Left ventricle myocardium inferior (tissue), 1 donor: ENCODE measurements around the gene TUBGCP3. TPM values are rescaled to one million over a fixed set of nuclear protein-coding genes. Genes with fewer than 3 reads are reported as not detected.

Experiments used
- DNase-seq: peaks from one replicate; pipeline ENCODE4 v3.0.0-alpha.2; 2020
- H3K27ac ChIP-seq: fragments of 200-600 bp; replicated peaks from 2 replicates; pipeline ENCODE4 v1.8.0; 2021
- H3K27me3 ChIP-seq: fragments of 200-600 bp; 2 replicates; pipeline ENCODE4 v1.8.0; 2021; ENCODE audit warnings: low read depth
- H3K36me3 ChIP-seq: fragments of 200-600 bp; 2 replicates; pipeline ENCODE4 v1.8.0; 2021
- H3K4me1 ChIP-seq: fragments of 200-600 bp; 2 replicates; pipeline ENCODE4 v1.8.0; 2021
- H3K4me3 ChIP-seq: fragments of 200-600 bp; 2 replicates; pipeline ENCODE4 v1.8.0; 2021; ENCODE audit warnings: mild to moderate bottlenecking, moderate library complexity
- H3K9me3 ChIP-seq: fragments of 200-600 bp; replicated peaks from 2 replicates; pipeline ENCODE4 v1.8.0; 2021
- intact Hi-C: fragments of 100-400 bp; cut with micrococcal nuclease; formaldehyde crosslinking; loops from one replicate; pipeline ENCODE4 v1.11.0; 2022
- total RNA-seq: library from RNA; stranded (reverse); fragmentation: NEBNext Ultra II Directional; extraction: Animal tissue kit (Norgen Biotek cat#: 25700); gene quantifications from one replicate; pipeline ENCODE4 v1.2.1, GENCODE V29; 2021
- TF ChIP-seq, protein P1 (sequence below): fragments of 200-600 bp; IDR thresholded peaks from 2 replicates; pipeline ENCODE4 v1.8.0; 2021; ENCODE audit warnings: antibody characterized with exemption, mild to moderate bottlenecking, borderline replicate concordance
- donor health status: DM: no; HTN: yes; CAD: no; lungs with severe emphysema.

Gene TUBGCP3
- total RNA-seq, 1 donor from 2014 or later = 16.7 TPM

DNA sequence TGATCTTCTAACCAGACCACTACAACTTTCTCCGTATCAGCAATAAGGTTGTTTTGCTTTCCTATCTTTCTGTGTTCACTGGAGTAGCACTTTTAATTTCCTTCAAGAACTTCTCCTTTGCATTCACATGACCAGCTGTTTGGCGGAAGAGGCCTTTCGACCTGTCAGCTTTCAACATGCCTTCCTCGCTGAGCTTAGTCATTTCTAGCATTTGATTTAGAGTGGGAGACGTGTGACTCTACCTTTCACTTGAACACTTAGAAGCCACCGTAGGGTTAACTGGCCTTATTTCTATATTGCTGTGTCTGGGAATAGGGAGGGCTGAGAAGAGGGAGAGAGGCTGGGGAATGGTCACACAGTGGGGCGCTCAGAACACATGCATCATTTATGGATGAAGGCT, 104.7 kb downstream of the TUBGCP3 start:
- Histone ChIP-seq H3K27ac (no peak overlapping the region), H3K36me3 (peaks cover 26% of the 10 kb centered on the region), H3K9me3 (peaks cover 13% of the 10 kb centered on the region), H3K27me3 (no peaks in the 10 kb centered on the region), H3K4me3 (no peak overlapping the region), H3K4me1 (no peaks in the 10 kb centered on the region)
- TF ChIP-seq, protein P1, sequence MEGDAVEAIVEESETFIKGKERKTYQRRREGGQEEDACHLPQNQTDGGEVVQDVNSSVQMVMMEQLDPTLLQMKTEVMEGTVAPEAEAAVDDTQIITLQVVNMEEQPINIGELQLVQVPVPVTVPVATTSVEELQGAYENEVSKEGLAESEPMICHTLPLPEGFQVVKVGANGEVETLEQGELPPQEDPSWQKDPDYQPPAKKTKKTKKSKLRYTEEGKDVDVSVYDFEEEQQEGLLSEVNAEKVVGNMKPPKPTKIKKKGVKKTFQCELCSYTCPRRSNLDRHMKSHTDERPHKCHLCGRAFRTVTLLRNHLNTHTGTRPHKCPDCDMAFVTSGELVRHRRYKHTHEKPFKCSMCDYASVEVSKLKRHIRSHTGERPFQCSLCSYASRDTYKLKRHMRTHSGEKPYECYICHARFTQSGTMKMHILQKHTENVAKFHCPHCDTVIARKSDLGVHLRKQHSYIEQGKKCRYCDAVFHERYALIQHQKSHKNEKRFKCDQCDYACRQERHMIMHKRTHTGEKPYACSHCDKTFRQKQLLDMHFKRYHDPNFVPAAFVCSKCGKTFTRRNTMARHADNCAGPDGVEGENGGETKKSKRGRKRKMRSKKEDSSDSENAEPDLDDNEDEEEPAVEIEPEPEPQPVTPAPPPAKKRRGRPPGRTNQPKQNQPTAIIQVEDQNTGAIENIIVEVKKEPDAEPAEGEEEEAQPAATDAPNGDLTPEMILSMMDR = no peak
- intact Hi-C loops = no loop called here
- no peak for DNase-seq

DNA sequence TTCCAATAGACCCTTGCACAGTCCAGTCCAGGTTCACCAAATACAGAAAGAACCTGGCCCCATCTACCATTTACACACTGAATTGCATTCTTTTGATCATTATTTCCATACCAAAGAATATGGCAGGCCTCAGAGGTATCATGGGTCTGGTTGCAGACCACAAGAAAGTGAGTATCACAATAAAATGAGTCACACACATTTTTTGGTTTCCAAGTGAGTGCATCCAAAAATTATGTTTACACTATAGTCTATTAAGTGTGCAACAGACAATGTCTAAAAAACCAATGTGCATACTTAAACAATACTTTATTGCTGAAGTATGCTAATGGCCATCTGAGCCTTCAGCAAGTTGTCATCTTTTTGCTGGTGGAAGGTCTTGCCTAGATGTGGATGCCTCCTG, 106.5 kb downstream of the TUBGCP3 start:
- H3K4me3 ChIP-seq = no peak overlapping the region
- H3K36me3 ChIP-seq = peaks cover 23% of the 10 kb centered on the region
- peaks cover 13% of the 10 kb centered on the region for H3K9me3 ChIP-seq
- TF ChIP-seq, protein P1 = no peak
- H3K27me3 ChIP-seq = no peaks in the 10 kb centered on the region
- H3K4me1 ChIP-seq = no peaks in the 10 kb centered on the region
- no peak for DNase-seq
- no peak overlapping the region for H3K27ac ChIP-seq
- intact Hi-C loops = no loop called here

DNA sequence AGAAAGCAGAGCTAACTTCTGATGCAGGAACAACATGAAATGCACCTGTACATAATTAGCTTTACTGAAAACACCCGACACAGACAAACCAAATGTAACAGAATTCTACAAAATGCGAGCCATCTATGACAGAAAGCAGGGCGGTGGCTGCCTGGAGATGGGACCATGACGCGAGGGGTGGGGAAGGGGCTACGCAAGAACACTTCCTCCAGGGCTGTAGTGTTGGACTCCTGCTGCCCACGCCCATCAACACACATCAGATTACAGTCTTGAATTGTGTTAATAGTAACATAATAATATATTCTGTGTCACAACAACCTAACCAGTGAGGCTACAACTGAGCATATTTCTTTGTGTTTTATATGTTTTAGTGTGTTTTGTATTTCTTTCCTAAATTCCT, 108.6 kb downstream of the TUBGCP3 start:
- DNase-seq = no peak
- H3K4me1 ChIP-seq = no peaks in the 10 kb centered on the region
- peaks cover 13% of the 10 kb centered on the region for H3K9me3 ChIP-seq
- H3K27ac ChIP-seq = no peak overlapping the region
- intact Hi-C loops = no loop called here
- H3K36me3 ChIP-seq = peaks cover 6% of the 10 kb centered on the region
- H3K27me3 ChIP-seq = no peaks in the 10 kb centered on the region
- TF ChIP-seq, protein P1 = no peak
- no peak overlapping the region for H3K4me3 ChIP-seq

DNA sequence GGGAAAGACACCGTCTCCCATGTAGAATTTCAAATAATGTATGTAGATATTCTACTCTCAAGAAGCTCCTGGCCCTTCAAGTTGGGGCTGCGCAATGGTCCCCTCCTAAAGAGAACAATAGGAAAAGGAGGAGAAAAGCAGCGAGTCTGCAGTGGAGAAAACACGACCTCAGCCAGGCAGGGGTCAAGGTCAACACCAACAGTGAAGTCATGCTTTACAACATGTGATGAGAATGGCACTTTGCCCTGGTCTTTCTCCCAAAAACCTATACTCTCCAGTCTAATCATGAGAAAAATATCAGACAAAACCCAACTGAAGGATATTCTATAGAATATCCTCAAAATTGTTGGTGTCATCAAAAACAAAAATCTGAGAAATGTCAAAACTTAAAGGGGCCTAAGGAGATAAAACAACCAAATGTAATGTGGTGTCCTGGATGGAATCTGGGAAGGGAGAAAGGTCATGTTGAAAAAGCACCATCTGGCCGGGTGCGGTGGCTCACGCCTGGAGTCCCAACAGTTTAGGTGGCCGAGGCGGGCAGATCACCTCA, 110.8 kb downstream of the TUBGCP3 start:
- Histone ChIP-seq H3K9me3 (peaks cover 18% of the 10 kb centered on the region), H3K27me3 (no peaks in the 10 kb centered on the region), H3K4me3 (no peak overlapping the region), H3K27ac (no peak overlapping the region), H3K36me3 (no peaks in the 10 kb centered on the region), H3K4me1 (no peaks in the 10 kb centered on the region)
- intact Hi-C loops = no loop called here
- TF ChIP-seq, protein P1 = no peak
- DNase-seq = no peak

DNA sequence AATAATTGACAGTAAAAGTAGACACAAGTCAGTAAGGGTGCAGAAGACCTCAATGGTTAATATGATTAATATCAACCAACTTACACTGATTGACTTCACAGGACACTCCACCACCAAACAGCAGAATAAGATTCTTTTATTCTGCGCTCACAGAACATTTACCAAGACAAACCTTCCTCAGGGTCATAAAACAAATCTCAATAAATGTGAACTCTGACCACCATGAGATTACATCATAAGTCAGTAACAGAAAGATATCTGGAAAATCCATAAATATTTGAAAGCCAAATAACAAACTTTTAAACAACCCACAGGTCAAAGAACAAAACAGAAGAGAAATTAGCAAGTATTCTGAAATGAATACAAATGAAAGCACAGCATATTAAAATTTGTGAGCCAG, 112.1 kb downstream of the TUBGCP3 start:
- no peaks in the 10 kb centered on the region for H3K27me3 ChIP-seq
- no peak overlapping the region for H3K4me3 ChIP-seq
- DNase-seq = no peak
- no peak overlapping the region for H3K27ac ChIP-seq
- H3K9me3 ChIP-seq = peaks cover 29% of the 10 kb centered on the region
- no peaks in the 10 kb centered on the region for H3K4me1 ChIP-seq
- no peaks in the 10 kb centered on the region for H3K36me3 ChIP-seq
- intact Hi-C loops = no loop called here
- TF ChIP-seq, protein P1 = no peak

DNA sequence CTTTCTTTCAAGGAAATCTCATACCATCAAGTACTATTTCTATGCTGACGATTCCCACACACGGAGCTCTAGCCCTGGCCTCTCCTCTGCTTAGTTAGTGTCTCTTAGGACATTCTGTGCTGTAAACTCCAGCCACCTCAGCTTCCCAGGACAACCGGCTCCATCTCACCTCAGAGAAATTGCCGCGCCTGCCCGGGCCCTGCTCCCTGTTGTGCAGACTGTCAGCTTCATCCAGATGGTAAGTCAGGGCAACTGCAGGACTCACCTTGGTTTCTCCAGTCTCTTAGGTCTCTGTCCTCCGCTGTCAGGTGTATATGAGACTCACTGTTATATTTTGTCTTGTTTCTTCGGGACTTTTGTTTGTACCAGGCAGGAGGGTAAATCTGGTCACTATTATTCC, 113.1 kb downstream of the TUBGCP3 start:
- TF ChIP-seq, protein P1 = no peak
- no peak for DNase-seq
- Histone ChIP-seq H3K27ac (no peak overlapping the region), H3K9me3 (peaks cover 26% of the 10 kb centered on the region), H3K36me3 (no peaks in the 10 kb centered on the region), H3K4me3 (no peak overlapping the region), H3K4me1 (no peaks in the 10 kb centered on the region), H3K27me3 (no peaks in the 10 kb centered on the region)
- intact Hi-C loops = no loop called here
